GM21360 (cell line): Measurements from ENCODE around the gene SMAP1.

Experiments
- ATAC-seq: cut with Tn5 transposase; IDR thresholded peaks from one replicate; pipeline ENCODE4 v1.9.1; 2021; ENCODE audit warnings: mild to moderate bottlenecking, moderate library complexity; ENCODE audit not compliant: unreplicated experiment

The SMAP1 gene

GRCh38 chr6:70667711-70668498, at the start of gene SMAP1:
TSS of gene SMAP1 (plus strand) at chr6:70667883. CDS start at chr6:70668024, 141 bp downstream.
- peak; percentile 91 for ATAC-seq

DNA sequence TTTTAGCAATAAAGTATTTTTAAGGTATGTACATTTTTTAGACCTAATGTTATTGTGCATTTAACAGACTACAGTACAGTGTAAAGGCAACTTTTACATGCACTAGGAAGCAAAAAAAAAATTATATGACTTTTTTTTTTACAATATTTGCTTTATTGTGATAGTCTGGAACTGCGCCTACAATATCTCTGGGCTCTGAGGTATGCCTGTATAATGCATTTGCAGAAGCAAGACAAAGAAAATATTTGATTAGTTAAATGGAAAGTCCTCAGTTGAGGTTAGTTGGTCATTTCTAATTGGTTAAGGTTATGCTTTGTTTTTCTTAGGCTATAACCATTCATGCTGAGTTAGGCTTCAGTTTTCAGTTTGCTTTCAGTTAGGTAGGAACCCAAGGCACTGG, 46.9 kb upstream of the SMAP1 start:
- no peak for ATAC-seq

DNA sequence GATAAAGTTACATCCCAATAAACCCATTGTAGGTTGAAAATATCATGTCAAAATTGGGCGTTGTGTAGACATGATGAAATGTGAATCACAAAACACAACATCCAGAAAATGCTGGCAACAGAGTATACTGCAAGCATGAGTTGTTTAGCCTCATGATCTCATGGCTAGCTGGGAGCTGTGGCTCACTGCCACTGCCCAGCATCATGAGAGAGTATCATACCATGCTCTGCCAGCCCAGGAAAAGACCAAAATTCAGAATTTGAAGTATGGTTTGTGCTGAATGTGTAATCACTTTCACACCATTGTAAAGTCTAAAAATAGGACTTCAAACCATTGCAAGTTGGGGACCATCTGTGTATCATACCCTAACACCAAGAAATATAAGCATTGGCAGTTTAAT, 45.2 kb upstream of the SMAP1 start:
- ATAC-seq = no peak

DNA sequence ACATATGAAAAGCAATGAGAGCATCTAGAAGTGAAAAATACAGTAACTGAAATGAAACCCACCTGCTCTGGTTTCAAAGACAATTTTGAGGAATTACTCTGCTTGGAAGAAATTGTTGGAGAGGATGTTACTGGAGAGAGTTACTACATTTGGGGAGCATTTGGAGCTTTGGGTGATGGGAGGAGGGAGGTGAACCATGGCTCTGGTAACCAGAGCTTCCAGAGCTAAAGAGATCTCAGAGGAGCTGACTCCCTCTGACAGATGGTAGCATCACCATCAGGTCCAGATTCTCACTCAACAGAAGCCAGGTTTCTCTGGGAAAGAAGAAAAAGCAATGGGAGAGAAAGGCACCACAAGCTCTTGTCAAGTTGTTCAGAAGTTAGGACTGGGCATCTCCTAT, 42.2 kb upstream of the SMAP1 start:
- ATAC-seq = no peak

GRCh38 chr6:70627500-70628254, 40.0 kb upstream of the SMAP1 start:
- ATAC-seq = no peak

GRCh38 chr6:70629929-70630328, 37.8 kb upstream of the SMAP1 start:
- no peak for ATAC-seq

DNA sequence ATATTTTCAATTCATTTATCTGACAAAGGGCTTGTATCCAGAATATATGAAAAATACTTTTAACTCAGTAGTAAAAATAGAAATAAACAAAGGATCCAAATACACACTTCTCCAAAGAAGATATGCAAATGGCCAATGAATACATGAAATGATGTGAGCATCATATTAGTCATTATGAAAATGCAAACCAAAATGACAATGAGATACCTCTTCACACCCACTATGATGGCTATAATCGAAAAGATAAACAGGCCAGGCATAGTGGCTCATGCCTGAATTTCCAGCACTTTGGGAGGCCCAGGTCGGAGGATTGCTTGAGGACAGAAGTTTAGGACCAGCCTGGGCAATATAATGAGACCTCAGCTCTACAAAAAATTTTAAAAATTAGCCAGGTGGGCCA, 33.8 kb upstream of the SMAP1 start:
- no peak for ATAC-seq

DNA sequence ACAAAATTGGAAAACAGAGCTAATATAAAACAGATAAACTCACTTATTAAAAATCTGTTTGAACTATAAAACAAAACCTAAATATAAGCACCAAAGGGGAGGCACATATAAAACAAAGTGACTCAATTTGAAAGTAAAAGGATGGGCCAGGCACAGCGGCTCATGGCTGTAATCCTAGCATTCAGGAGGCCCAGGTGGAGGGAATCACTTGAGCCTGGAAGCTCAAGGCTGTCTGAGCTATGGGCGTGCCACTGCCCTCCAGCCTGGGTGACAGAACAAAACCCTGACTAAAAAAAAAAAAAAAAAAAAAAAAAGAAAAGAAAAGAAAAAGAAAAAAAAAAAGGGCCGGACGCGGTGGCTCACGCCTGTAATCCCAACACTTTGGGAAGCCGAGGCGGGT, 31.1 kb upstream of the SMAP1 start:
- ATAC-seq = no peak

DNA sequence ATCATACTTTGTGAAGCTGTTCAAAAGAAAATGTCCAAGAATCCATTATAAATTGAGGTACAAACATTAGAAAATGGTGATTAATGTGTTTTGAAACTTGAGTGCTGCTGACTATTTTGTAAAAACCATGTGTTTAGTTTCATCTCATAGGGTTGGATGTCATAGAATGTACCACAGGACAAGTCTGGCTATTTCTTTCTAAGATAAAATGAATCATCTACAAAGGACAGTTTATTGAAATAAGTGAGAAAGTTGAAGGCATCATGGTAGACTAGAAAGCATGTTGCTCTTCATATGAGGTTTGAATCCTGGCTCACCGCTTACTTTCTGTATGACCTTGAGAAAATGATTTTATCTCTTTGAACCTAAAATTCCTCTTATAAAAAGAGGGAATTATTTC, 29.2 kb upstream of the SMAP1 start:
- ATAC-seq = no peak

DNA sequence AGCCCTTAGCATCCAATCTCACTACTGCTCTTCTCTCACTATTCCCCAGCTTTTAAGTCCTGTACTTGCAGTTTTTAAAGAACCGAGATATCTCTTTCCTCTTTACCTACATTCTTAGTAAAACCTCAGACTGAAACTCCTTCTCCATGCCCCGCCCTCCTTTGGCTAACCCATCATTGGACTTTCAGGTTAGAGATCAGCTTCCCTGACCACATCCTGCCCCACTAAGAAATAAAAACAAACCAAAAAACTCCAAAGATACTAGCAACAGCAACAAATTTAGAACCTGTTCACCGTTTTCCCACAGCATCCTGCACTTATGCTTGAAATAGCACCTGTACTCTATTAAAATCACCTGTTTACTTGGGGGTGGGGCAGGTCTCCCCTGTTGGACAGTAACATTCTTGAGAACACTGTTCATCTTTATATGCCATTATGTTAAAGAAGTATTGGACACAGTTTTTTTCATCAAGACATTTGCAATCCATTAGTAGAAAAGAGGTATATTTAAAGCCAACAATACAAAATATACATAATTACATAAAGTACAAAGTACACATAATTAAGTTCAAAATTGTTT, 16.3 kb upstream of the SMAP1 start:
- peak; percentile 83 for ATAC-seq

GRCh38 chr6:70652216-70652615, 15.5 kb upstream of the SMAP1 start:
- ATAC-seq = no peak

- ATAC-seq = peak; percentile 71
Observed at GRCh38 chr6:70657706-70658105, 10.0 kb upstream of the SMAP1 start.

- ATAC-seq = no peak
Observed at GRCh38 chr6:70663881-70664466, 3.7 kb upstream of the SMAP1 start.

GRCh38 chr6:70666706-70667105, 977 bp upstream of the SMAP1 start:
- ATAC-seq = no peak

DNA sequence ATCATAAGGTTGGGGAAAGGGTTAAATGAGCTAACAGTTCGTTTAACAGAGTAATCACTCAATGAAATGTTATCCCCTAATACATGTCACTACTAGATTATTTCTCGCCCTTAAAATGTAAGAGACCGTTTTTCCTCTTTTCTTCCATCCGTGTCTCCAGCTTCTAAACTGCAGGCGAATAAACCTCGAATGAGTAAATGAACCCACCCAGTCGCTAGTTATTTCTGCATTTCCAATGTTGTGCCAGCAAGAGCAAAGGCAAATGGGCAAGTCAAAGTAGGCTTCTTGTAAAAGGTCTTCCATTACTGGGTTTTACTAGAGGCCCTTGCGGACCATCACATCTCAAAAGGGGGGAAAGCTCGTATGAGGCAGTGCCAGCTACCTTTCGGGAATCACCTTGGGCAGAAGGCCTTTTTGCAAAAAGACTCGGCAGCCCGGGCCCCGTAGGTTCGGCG, 400 bp upstream of the SMAP1 start:
- peak; percentile 1 for ATAC-seq

DNA sequence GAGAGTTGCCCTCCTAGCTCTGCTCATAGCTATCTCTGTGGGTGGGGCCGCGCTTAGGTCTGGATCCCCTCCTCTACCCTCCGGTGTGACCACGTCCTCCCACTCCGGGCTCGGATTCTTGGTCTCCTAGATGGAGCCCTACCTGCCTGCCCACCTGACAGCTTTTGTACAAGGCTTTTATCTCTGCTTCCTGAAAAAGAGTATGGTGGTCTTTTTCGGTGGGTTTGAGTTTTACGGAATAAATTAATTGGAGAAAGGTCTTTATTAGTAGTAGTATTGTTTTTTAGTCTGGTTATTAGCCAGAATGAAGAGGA, 773 bp downstream of the SMAP1 start:
- no peak for ATAC-seq

DNA sequence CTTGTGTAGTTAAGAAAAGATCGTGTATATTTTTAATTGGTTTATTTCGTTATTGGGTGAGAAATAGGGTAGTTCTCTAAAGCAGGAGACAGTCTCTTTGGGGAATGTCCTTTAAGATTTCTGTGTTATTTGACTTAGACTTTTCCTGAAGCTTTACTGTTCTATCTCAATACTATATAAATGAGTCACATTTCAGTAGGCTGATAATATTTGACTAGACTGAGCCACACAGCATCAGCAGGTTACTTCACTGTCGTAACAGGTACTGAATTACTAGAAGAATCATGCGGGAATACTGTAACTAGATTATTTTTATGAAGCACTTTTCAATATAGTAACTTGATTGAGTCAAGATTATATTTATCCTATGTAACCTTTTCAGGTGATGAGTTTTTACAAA, 1.4 kb downstream of the SMAP1 start:
- no peak for ATAC-seq

GRCh38 chr6:70672549-70672948, 4.9 kb downstream of the SMAP1 start:
- no peak for ATAC-seq

DNA sequence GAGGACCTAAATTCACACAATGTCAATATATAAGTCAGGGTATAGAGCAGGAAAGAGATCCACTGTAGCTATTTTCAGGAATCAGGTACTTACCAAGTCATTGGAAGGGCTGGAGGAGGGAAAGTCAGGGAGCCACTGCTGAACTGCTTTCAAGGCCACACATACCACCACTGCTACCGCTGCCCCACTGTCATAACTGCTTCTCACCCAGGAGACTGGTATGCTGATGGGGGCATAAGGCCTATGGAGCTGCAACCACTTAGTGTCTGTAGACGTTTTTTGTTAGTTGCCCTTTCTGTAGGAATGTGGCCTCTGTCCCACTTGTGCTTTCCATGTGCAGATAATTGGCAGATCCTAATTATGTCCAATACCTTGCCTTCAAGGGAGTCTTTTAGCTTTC, 5.4 kb downstream of the SMAP1 start:
- no peak for ATAC-seq

DNA sequence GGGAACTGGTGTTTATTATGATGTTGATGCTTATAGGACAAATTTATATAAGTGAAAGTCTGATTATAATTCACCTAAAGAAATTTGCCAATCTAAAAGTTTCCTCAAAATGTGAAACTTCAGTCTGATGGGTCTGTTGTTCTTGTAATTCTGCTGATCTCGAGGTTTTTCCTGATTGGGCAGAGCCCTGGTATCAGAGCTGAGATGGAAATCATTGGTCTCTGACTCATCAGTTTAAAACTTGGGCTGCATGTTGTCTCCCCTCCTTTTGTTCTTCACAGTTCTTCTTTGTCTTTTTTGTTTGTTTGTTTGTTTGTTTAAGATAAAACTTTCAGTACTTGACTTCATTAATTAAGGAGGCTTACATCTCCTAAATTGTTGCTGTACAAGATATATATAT, 5.9 kb downstream of the SMAP1 start:
- no peak for ATAC-seq

- no peak for ATAC-seq
Observed at GRCh38 chr6:70675822-70676221, 8.1 kb downstream of the SMAP1 start.

- no peak for ATAC-seq
Observed at GRCh38 chr6:70676821-70677220, 9.1 kb downstream of the SMAP1 start.
